Subcutaneous adipose tissue (tissue), 4 donors: Measurements from ENCODE around the gene VAPA. TPM values are rescaled to one million over a fixed set of nuclear protein-coding genes. Genes with fewer than 3 reads are reported as not detected.

Experiments used
- CTCF ChIP-seq: fragments of 450-650 bp; IDR thresholded peaks from one replicate; pipeline ENCODE4 v1.5.1; 2016; ENCODE audit warnings: low read depth, mild to moderate bottlenecking, control low read depth, antibody characterized with exemption, moderate library complexity
- total RNA-seq, 4 donors: library from RNA; depleted of rRNA; stranded (reverse); fragments of >200 nt; gene quantifications; one replicate each; pipeline ENCODE4 v1.1.0, GENCODE V29; 2016

VAPA gene
- total RNA-seq, 4 donors from 2014 or later = 176 to 282 (median 249) TPM

DNA sequence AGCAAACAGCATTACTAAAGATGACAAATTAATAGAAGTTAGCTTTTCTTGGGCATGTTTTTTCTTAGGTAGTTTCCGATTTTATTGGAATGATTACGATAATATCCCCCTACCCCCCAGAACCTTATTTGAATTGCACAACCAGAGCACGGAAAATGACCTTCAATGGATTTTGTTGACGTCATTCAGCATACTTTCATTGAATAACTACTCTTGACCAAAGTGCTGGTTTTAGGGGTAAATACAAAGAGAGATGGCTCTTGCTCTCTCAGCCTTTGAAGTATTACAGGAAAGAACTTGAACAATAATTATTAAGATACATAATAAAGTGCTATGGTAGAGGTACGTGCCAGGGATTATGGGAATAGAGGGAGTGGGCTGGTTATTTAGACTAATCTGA, 36.0 kb downstream of the VAPA start:
- TF ChIP-seq CTCF = no peak

DNA sequence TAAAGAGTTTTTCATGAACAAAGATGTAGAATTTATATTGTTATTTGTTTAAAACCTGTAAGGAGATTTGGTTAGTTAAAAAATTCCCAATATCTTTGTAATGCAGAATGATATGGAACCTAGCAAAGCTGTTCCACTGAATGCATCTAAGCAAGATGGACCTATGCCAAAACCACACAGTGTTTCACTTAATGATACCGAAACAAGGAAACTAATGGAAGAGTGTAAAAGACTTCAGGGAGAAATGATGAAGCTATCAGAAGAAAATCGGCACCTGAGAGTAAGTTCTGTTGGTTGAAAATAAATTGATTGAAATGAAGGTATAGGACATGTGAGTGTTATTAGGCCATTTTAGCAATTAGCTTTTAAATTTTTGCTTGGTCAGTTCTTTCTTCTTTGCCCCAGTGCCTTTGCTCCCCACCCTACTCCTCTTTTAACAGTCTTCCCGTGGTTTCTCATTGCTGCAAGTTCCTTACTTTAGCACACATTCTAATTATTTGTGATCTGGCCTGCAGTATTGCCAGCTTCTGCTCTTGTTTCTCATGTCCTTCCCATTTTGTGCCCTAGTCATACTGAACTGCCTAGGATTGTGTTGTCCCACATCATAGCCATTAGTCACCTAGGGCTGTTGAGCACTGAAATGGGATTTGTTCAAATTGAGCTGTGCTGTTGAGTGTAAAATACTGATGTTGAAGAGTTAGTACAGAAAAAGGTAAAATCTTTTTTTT, 36.6 kb downstream of the VAPA start:
- TF ChIP-seq CTCF = no peak

DNA sequence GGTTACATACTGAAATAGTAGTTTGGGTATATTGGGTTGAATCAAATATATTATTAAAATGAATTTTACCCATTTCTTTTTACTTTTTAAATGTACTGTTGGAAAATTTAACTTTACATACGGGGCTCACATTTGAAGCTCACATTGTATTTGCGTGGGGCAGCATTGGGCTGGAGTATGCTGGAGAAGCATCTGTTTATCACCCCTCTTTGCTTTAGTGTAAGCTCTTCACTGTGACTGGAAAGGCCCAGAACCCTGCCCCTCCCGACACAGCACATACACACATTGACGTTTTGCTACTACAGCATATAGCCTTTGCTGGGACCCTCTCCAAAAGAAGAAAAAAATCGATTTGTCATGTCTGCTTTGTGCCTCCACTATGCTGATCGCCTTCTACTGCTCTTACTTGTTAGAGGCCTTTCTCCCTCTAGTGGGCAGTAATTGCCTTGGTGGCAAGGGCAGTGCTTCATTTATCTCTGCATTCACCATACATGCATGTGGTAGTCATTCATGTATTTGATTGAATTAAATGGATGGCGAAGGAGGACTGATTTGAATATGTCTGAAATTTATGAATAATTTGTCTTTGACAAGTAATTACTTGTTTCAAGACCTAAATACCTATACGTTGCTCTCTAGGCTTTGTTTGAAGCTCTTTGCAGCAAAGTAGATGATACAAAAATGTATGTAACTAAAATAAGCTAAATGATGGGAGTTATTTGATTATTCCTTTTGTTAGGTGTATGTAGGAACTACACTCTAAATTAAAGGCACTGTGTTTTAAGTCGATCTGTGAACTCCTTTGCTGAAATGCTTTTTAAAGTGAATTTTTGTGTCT, 37.4 kb downstream of the VAPA start:
- TF ChIP-seq CTCF = no peak

DNA sequence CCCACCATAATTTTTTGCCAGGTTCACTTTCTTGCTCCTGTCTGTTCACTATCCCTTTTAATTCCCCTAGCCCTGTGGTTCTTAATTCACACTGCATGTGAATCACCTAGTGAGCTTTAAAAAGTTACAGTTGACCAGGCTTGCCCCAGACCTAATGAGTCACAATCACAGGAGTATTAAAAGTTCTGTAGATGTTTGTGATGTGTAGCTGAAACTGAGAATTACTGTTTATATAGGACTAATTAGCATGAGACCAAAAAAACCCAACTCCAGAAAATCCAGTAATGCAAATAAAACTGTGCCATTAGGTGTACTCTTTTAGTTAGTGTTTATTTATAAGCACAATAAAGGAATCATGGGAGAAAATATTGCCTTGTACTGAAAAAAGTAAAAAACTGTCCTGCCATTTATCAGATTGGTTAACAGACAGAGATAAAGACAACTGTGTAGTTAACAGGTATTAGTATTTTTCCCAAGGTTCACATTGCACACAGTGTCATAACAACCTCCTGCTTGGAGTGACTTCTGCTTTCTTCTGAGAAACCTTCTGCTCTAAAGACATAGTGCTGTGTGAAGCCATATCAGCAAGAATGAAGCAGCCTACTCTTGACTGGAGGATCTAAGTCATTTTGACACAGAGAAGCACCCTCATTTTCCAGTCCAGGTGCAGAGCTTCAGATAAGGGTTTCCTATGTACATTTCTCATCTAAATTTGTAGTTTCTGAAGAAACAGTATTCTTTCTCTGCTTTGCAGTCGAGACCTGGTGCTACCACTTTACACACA, 39.0 kb downstream of the VAPA start:
- no peak for TF ChIP-seq CTCF

DNA sequence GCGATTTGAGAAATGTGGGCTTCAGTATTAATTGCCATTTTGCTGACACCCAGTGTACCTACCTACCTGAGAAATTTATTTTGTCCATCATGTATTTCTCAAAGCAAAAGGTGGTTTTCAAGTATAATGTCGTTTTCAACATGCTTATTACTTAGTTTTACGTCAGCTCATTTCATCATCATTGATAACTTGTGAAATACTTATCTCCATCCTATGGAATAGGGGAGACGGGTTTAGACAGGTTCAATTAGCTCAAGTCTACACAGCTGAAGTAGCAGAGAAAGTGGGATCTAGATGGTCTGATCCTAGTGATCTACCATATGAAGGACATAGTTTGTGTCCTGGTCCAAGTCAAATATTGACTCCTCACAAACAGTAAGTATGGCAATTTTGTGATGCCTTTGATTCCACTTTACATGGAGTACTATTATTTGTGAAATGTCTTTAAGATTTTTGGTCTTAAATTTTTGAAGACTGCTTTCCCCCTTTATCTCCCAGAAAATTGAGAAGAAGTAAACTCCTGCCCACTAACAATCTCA, 45.1 kb downstream of the VAPA start:
- TF ChIP-seq CTCF = no peak

GRCh38 chr18:9959564-9959963, 45.7 kb downstream of the VAPA start:
- TF ChIP-seq CTCF = no peak
